Measurements from ENCODE around the gene OR2T11.
"Not testable (repeated sequence)": the region's sequence is repeated elsewhere in the genome, so short reads cannot be mapped to it uniquely, and the experiment has no call there.

Gene OR2T11

DNA sequence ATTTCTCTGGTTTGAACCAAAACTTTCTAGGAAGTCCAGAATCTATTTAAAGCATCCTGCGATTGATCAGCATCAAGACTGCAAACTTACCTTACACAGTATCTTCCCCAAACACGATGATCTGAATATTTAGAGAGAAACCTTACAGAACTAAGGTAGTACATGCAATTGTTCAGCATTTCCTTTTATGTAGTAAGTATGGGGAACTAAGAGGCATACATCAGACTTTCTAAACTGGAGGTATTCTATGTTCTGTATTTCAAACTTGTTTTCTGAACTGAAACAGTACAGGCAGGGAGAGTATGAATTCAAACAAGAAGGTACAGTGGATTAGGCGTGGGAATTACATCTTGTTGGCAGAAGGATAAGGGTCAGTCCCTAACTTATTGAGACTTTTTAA is 20.5 kb upstream of the OR2T11 start, which contains the start of gene OR2T27:
Gene OR2T27, minus strand, starts transcription at position 175 of the 400 bp plus-strand sequence. CDS start 4,644 bp downstream, outside the sequence.
- not testable (repeated sequence) for H4K8ac ChIP-seq (ENCODE audit: low read depth, low read length); H4K5ac ChIP-seq (ENCODE audit: low read length); H3K27ac ChIP-seq (ENCODE audit: low read depth, low read length); H3K4me1 ChIP-seq (ENCODE audit: control insufficient read depth, low read depth, low read length); H3K18ac ChIP-seq (ENCODE audit: low read length); DNase-seq; H3K9ac ChIP-seq (ENCODE audit: low read length); H3K4me2 ChIP-seq (ENCODE audit: low read length); H3K4ac ChIP-seq (ENCODE audit: low read depth, low read length); H3K79me1 ChIP-seq (ENCODE audit: low read length); H2BK5ac ChIP-seq (ENCODE audit: low read length); H2BK15ac ChIP-seq (replicated peaks; ENCODE audit: low read depth); H2BK120ac ChIP-seq (ENCODE audit: low read depth, low read length); H3K36me3 ChIP-seq (ENCODE audit: control insufficient read depth, insufficient read depth, low read length); H3K23ac ChIP-seq (ENCODE audit: low read length); H3K4me3 ChIP-seq (ENCODE audit: low read length); H3K56ac ChIP-seq (ENCODE audit: low read length); H2AK5ac ChIP-seq (ENCODE audit: low read length); H3K27me3 ChIP-seq (ENCODE audit: insufficient read depth, low read length, poor library complexity); H3K79me2 ChIP-seq (ENCODE audit: control insufficient read depth, insufficient read depth, low read length)
- WGBS (ENCODE audit: extremely low coverage, insufficient coverage, low lambda C conversion rate): no CpG with 5 or more reads among the region's 3 CpGs

DNA sequence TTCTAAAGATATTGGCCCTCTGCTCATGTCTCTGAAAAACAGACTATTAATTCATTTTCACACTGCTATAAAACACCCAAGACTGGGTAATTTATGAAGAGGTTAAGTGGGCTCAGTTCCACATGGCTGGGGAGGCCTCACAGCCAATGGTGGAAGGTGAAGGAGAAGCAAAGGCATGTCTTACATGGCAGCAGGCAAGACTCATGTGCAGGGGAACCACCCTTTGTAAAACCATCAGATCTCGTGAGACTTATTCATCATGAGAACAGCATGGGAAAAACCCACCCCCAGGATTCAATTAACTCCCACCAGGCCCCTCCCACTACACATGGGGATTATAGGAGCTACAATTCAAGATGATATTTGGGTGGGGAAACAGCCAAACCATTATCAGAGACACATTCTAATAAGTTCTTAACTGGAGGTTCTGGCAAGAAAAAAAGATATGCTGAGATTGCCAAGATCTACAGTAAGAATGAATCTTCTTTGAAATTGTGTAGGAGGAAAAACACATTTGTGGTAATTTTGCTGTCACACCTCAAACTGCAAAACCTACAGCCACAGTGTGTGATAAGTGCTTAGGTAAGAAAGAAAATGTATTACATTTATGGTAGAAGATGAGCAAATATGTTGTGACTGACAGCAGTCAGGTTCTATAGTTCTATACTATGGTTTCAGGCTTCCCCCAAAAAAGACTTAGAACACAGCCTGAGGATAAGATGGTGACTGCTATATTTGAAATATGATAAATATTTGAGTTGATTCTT is 14.1 kb upstream of the OR2T11 start:
- not testable (repeated sequence) for H3K56ac ChIP-seq (ENCODE audit: low read length); H3K36me3 ChIP-seq (ENCODE audit: control insufficient read depth, insufficient read depth, low read length)
- no CpG with 5 or more reads among the region's 1 CpG for WGBS (ENCODE audit: extremely low coverage, insufficient coverage, low lambda C conversion rate)

DNA sequence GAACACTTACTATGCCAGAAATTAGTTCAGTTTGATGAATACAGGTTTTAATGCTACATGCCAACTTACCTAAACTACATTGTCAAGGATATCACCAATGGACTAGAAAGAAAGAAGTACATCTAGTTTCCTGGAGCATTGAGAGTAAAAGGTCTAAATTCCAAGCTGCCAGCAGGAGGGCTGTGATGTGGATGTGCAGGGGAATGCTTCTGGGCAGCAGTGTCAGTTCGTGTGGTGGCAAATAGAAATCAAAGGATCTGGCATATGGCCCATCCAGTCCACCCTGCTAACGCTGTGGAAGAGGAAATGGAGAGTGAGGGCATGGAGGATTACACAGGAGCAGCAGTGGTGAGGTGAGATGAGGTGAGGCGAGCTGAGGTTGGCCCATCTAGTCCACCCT is 10.3 kb upstream of the OR2T11 start, which contains the start of gene OR2T35:
Gene OR2T35, minus strand, starts transcription at position 101 of the 400 bp plus-strand sequence. CDS start 6,020 bp downstream, outside the sequence.
- H3K27ac ChIP-seq (ENCODE audit: low read depth, low read length); H3K4me2 ChIP-seq (ENCODE audit: low read length); H3K9ac ChIP-seq (ENCODE audit: low read length); H3K79me1 ChIP-seq (ENCODE audit: low read length); H4K5ac ChIP-seq (ENCODE audit: low read length); H3K36me3 ChIP-seq (ENCODE audit: control insufficient read depth, insufficient read depth, low read length); H3K56ac ChIP-seq (ENCODE audit: low read length); H3K27me3 ChIP-seq (ENCODE audit: insufficient read depth, low read length, poor library complexity); H3K79me2 ChIP-seq (ENCODE audit: control insufficient read depth, insufficient read depth, low read length); H3K23ac ChIP-seq (ENCODE audit: low read length); H2BK15ac ChIP-seq (replicated peaks; ENCODE audit: low read depth); H2BK5ac ChIP-seq (ENCODE audit: low read length); H3K18ac ChIP-seq (ENCODE audit: low read length); H3K4ac ChIP-seq (ENCODE audit: low read depth, low read length); H2BK120ac ChIP-seq (ENCODE audit: low read depth, low read length); DNase-seq; H3K4me1 ChIP-seq (ENCODE audit: control insufficient read depth, low read depth, low read length); H4K8ac ChIP-seq (ENCODE audit: low read depth, low read length); H2AK5ac ChIP-seq (ENCODE audit: low read length); H3K4me3 ChIP-seq (ENCODE audit: low read length): not testable (repeated sequence)
- WGBS (ENCODE audit: extremely low coverage, insufficient coverage, low lambda C conversion rate): no CpG with 5 or more reads among the region's 3 CpGs

More for the DNA sequence above, 14.1 kb upstream of the OR2T11 start:
- not testable (repeated sequence) for H3K9ac ChIP-seq (ENCODE audit: low read length); H3K79me1 ChIP-seq (ENCODE audit: low read length); H2BK5ac ChIP-seq (ENCODE audit: low read length); H2AK5ac ChIP-seq (ENCODE audit: low read length); H2BK15ac ChIP-seq (replicated peaks; ENCODE audit: low read depth); H4K5ac ChIP-seq (ENCODE audit: low read length); H3K4me3 ChIP-seq (ENCODE audit: low read length); H4K8ac ChIP-seq (ENCODE audit: low read depth, low read length); H2BK120ac ChIP-seq (ENCODE audit: low read depth, low read length); H3K4me2 ChIP-seq (ENCODE audit: low read length); H3K27me3 ChIP-seq (ENCODE audit: insufficient read depth, low read length, poor library complexity); H3K27ac ChIP-seq (ENCODE audit: low read depth, low read length); H3K23ac ChIP-seq (ENCODE audit: low read length); H3K79me2 ChIP-seq (ENCODE audit: control insufficient read depth, insufficient read depth, low read length); H3K4ac ChIP-seq (ENCODE audit: low read depth, low read length); H3K4me1 ChIP-seq (ENCODE audit: control insufficient read depth, low read depth, low read length); DNase-seq; H3K18ac ChIP-seq (ENCODE audit: low read length)

DNA sequence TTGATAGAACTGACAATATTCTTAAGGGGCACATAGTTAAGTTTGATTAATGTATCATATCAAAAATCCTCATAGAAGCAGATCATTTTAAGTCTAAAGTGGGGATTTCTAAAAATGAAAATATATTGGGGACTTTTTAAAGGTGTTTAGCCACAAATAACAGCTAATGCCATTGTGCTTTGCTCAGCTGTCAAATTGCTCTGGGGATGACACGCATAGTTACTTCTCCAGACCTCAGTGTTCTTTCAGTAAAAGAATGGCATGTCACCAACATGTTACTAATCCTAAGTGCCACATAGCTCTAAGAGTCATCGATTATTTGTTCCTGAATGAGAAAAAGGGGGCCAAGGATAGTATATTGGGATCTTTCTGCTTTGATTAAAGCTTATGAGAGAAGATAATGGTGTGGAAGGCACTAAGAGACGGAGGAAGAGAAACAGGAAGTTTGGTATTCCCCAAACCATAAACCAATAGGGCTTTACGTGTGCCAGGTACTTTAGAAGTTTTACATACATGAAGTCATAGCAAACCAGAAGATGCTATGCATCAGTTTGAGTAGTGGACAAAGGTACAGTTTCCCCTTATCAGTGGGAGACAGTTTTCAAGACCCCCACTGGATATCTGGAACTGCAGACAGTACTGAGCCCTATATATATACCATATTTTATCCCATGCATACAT is 8.2 kb upstream of the OR2T11 start:
- H3K4ac ChIP-seq (ENCODE audit: low read depth, low read length); H4K8ac ChIP-seq (ENCODE audit: low read depth, low read length); H3K36me3 ChIP-seq (ENCODE audit: control insufficient read depth, insufficient read depth, low read length); H3K23ac ChIP-seq (ENCODE audit: low read length); H2BK5ac ChIP-seq (ENCODE audit: low read length); H3K79me2 ChIP-seq (ENCODE audit: control insufficient read depth, insufficient read depth, low read length); H3K4me3 ChIP-seq (ENCODE audit: low read length); H3K4me2 ChIP-seq (ENCODE audit: low read length); H2BK15ac ChIP-seq (replicated peaks; ENCODE audit: low read depth); H3K56ac ChIP-seq (ENCODE audit: low read length); H4K5ac ChIP-seq (ENCODE audit: low read length); H3K27ac ChIP-seq (ENCODE audit: low read depth, low read length); H3K4me1 ChIP-seq (ENCODE audit: control insufficient read depth, low read depth, low read length); H2AK5ac ChIP-seq (ENCODE audit: low read length); DNase-seq; H3K18ac ChIP-seq (ENCODE audit: low read length); H3K9ac ChIP-seq (ENCODE audit: low read length); H2BK120ac ChIP-seq (ENCODE audit: low read depth, low read length); H3K79me1 ChIP-seq (ENCODE audit: low read length); H3K27me3 ChIP-seq (ENCODE audit: insufficient read depth, low read length, poor library complexity): not testable (repeated sequence)
- no CpG with 5 or more reads among the region's 4 CpGs for WGBS (ENCODE audit: extremely low coverage, insufficient coverage, low lambda C conversion rate)

DNA sequence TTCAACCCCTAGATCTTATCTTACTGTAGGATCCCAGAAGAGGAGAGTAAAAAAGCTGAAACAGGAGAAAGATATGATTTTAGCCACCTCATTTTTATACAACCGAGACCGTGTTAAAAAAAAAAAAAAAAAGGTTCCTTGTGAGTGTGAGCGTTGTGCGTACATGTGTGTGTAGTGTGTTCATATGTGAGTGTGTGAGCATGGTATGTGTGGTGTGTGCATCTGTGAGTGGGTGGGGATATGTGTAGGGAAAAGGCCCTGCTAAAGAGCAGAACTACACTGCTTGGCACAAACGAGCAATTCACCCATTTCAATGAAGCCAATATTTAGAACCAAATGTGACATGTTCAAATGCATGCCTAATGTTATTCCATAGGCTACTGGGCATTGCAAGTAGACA is 6.7 kb upstream of the OR2T11 start:
- H3K9ac ChIP-seq (ENCODE audit: low read length); H3K4me2 ChIP-seq (ENCODE audit: low read length); H2BK120ac ChIP-seq (ENCODE audit: low read depth, low read length); H4K5ac ChIP-seq (ENCODE audit: low read length); H3K36me3 ChIP-seq (ENCODE audit: control insufficient read depth, insufficient read depth, low read length); H3K4me3 ChIP-seq (ENCODE audit: low read length); H3K4ac ChIP-seq (ENCODE audit: low read depth, low read length); H3K23ac ChIP-seq (ENCODE audit: low read length); H3K79me1 ChIP-seq (ENCODE audit: low read length); H3K27me3 ChIP-seq (ENCODE audit: insufficient read depth, low read length, poor library complexity); H2BK15ac ChIP-seq (replicated peaks; ENCODE audit: low read depth); H4K8ac ChIP-seq (ENCODE audit: low read depth, low read length); H3K79me2 ChIP-seq (ENCODE audit: control insufficient read depth, insufficient read depth, low read length); H3K56ac ChIP-seq (ENCODE audit: low read length); H2AK5ac ChIP-seq (ENCODE audit: low read length); H2BK5ac ChIP-seq (ENCODE audit: low read length); H3K27ac ChIP-seq (ENCODE audit: low read depth, low read length); DNase-seq; H3K18ac ChIP-seq (ENCODE audit: low read length); H3K4me1 ChIP-seq (ENCODE audit: control insufficient read depth, low read depth, low read length): not testable (repeated sequence)
- WGBS (ENCODE audit: extremely low coverage, insufficient coverage, low lambda C conversion rate): no CpG with 5 or more reads among the region's 5 CpGs
